NCI-H526 treated with DMSO at 0.1 percent for 48 hours (cell line): ENCODE data around the gene AMACR.
A peak's percentile ranks its signal among the peaks of the same experiment; 100 is the strongest.

Experiments
- DNase-seq: peaks from one replicate; lab custom pipeline; 2025; lab: John Stamatoyannopoulos, UW

AMACR gene

DNA sequence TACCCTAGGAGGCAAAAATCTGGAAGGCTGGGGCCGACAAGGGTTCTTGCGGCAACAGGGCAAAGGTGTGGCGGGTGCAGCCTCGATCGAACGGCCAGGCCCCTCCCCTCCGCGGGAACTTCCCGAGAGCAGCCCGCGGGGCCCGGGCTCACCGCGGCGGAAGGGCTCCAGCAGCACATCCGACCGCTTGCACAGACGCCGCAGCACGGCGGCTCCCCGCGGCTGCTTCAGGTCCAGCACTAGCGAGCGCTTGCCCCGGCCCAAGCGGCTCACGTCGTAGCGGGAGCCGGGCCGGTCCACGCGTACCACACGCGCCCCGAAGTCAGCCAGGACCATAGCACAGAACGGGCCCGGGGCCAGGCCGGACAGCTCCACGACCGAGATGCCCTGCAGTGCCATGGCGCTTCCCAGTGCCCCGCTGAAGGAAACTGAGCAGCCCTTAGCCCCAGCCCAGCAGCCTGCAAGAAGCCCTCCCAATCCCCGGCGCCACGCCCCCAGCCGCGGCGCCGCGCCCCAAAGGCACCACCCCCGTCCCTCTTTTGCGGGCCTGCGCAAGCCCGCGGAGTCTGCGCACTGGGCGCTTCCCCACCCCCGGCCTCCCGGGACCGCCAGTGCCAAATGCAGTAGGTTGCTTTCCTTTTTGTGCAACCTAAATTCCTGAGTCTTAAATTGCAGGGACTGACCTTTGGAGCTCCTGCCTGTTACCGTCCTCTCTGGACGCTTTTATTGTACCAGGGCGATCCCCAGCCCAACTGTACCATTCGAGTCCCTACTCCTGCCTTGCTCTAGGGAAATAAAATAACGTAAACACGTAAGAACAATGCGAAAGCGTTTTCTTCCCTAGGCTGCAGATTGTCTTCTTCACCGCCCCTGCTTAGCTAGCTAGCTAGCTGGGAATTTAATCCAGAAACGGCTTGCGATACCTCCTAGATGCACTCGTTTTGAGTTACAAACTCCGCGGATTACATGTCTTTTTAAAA is at the start of gene AMACR:
Gene AMACR (minus strand): TSS at position 430 of the 980 bp plus-strand sequence. CDS start 31 bp downstream, at position 399.
- peak; percentile 95 for DNase-seq

DNA sequence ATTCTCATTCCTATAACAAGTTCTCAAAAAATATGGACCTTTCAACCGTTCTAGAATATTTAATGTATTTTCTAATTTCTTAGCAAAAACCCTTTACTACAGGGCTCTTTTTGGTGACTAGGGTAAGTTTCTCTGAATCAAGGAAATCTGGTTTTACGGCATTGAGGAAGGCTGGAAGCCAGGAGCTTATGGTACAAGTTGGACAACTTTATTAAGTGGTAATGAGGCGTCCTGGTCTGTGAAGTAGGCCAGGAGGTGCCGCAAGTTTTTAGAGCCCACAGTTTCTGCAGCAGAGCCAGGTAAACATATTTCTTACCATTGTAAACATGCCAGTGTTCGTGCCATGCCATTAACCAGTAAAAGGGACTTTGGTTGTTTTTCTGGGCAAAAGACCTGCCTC is 49.7 kb upstream of the AMACR start:
- DNase-seq = no peak

DNA sequence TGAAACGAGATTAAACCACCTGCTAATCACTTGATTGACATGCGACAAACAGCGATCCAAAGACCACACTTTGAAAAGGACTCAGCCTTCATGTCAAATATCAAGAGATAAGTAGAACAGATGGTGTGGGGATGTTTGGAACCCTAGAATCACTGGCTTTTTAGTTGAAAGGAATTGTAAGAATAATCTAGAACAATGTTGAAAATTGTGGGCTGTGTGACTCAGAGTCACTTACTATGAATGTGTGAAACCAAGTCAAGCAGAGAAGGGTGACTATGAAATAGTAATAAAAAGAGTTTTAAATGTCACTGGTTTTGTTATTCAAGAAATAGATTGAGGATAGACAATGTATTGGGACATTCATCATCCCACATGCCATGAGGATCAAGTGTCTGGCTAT is 49.3 kb upstream of the AMACR start:
- no peak for DNase-seq

DNA sequence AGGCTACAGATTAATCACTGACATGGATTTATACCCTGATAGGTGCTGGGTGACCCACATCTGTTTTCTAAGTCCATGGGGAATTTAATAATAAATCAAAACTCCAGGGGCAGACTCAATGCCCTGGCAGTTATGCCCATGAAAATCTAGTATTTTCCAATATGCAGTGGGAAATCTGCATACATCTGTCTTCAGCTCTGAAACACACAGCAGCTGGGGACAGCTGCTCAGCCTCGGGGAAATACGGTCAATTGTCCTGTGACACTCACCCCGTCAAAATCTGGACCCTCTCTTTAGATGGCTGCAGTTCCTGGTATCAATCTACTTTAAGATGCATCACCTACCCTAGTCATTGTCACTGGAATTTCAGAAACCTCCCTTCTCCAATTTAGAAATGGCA is 47.8 kb upstream of the AMACR start:
- DNase-seq = no peak

DNA sequence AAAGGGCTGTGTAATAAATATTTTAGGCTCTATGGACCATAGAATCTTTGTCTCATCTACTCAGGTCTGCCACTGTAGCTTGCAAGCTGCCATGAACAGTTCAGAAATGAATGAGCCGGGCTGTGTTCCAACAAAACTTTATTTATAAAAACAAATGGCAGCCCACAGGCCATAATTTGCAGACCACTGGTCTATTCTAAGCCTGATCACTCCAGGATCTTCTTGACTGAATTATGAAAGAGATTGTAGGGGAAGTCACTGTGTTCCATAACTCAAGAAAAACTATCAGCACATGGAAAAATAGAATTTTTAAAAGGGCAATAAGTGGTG is 46.5 kb upstream of the AMACR start:
- no peak for DNase-seq

DNA sequence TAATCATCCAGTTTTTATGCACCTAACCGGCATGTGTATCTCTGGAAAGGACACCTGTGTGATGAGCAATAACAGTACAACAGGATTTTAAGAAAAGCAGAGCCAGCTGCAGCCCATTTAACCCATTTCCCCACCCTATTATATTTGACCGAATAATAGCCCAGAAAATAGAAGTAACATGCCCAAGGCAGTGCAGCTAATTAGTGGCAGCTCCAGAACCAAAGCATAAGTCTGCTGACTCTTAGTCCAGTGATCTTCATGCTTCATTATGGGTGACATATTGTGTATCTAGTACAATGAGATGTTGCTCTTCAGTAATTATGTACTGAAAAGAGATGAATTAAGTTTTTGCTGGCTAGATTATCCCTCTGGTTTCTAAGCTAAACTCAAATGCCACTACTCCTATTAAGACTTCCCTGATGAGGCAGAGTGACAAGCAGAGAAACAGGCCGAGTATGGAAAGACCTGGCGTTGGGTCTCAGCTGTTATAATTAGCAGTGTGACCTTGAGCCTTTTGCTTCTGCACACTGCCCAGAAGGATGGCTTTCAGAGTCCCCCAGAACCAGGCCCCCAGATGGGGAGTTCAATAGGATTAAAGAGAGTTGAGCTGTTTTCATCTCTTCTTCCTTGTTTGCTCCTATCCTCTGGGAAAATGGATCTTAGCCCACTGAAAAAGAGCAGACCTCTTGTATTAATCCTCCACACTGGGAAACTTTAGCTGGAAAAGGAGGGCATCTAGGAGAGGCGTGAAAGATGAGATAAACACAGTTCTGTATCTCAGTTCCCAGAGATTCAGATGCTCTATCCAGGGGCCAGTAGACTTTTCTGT is 45.9 kb upstream of the AMACR start:
- no peak for DNase-seq

DNA sequence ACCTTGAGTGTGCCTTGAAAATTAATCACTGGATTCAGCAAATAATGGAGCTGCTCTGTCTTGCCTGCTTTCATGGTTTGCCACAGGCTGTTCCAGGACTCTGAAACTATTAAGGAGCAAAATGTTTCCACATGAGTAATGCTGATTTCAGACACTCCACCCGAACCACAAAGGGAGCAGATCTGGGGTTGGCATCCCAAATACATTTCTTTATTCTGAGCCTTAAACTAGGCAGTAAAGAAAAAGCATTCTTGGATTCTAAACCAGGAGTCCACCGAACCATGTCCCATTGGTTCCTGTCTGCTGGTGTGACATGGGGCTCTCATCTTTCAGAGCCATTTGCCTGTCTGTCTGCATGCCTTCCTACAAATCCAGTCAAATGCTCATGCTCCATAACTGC is 45.3 kb upstream of the AMACR start:
- DNase-seq = no peak

DNA sequence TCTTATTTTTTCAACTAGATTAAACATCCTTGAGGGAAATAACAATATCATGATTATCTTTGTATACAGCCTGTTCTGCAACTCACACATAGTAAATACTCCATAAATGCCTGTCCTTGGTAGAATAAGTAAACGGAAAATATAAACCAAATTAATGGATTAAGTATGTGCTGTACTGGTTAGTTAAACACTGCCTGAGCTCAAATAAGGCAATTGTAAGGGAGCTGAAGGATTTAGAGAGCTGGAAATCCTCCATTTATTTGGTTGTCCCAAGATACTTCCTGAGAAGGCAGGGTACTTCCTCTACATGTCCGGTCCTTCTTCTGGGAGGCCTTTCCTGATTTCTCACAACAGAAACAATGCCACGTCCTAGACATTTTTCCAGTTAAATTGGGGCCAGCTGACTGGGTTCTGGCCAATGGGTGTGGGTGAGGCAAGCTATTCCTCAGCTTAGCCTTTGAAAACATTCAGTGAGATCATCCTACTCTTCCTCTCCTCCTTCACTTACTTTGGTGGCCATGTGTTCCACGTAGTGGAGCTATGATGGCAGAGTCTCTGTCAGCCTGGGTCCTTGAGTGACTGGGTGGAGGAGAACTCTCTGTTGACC is 43.6 kb upstream of the AMACR start:
- no peak for DNase-seq

DNA sequence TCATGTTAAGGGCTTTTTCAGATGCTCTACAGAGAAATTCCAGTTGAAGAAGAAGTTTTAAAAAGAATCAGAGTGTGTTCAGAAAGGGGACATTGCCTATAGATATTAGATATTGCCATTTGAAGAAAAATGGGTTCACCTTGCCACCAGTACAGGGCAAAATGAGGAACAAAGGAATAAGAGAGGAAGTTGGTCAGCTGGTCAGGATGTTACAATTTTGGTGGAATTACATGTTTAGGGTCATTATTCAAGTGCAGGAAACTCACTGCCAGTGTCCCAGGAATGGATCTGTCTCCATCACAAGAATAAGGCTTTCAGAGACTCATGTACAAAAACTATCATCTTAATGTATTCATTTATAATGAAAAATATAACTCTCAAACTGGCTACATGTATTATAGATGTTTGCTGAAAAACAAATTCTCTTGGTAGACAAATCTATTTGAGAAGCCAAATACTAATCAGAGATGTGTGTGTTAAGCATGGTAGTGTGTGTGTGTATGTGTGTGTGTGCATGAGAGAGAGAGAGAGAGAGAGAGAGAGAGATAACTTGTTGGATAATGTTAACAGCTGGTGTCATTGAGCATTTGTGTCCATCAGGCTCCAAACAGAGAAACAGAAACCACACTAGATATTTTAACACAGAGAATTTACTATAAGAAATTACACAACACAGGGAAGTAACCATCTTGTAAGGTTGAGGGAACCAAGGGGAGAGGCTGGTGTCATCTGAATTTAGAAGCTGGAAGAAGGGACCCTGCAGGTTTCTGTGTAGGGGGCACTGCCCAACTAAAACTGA is 40.1 kb upstream of the AMACR start:
- no peak for DNase-seq

DNA sequence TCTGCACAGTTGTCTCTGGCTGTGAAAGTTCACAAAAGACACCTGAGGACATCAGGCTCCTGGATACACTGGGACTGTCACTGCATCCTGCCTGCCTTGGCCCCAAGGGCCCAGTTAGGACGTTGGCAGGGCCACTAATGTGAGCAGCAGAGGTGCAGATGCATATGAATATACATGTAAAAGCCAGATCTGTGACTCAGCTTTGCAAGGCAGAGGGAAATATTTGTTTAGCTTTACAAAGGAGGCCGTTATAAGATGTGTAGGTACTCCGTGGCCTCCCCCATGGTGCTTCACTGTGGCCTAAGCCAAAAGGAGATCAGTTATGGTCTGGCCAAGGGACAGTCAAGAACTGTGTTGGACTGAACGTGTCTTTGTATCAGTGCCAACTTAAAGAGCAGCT is 39.3 kb upstream of the AMACR start:
- no peak for DNase-seq

DNA sequence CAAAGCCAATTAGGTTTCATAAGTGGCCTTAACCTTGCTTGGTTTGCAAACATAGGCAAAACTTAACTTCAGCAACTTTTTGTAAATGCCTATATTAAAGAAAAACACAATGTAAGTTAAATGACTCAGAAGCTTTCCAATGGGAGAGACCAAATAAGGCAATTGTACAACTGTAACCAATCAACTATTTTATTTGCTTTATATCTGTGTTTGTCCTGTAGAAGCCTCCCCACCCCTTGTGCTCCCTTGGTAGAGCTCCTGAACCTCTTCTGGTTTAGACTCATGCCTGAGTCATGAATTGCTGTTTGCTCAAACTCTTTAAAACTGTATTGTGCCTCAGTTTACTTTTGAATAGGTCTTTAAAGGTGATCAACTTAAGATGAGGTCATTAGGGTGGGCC is 38.1 kb upstream of the AMACR start:
- DNase-seq = no peak

DNA sequence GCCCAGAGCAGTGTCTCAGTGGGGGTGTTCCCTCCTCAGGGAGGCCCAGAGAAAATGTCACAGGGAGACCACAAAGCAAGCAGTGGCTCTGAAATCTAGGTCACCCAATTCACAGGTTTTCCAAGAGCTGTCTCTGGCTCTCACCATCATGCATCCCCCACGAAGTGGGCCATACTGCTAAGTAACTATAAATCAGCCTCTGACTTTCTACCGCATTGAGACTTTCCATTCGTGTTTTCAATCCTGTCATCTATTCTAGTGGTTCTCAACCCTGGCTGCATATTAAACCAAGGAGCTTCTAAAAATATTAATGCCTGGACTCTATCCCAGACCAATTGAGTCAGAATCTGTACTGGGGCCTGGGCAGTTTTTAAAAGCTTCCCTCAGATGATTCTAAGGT is 37.2 kb upstream of the AMACR start:
- no peak for DNase-seq

DNA sequence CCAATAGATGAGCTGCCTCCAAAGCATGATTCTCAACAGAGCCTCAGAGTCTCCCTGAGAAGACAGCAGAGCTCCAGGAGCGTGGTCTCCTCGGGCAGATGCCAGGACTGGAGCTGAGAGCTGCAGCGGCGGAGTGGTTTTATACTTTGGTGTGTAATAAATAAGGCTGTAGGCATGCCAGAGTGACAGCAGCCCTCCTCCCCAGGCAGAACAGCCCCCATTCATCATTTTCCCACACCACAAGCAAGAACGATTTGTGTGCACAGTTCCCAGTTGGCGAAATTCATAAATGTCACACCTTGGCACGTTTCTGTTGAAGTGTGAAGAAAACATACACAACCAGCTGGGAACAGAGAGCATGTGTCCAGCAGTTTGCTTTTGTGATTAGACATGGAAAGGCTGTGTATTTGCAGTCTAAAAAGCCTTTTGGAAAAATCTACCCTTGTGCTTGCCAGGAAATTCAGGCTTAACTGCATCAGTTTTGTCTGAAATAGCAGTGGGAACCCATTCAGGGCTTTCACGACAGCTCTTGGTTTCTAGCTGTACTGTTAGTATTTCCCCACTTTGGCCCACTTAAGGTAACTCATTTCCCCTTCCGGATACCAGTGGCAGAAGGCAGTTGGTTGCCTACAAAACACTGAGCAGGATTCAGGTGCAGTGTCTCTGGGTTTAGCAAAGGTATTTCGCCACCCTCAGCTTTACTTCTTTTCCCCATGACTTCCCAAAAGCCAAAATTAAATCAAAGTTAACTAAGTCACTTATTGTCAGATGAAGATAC is 35.4 kb upstream of the AMACR start, which contains the start of gene C1QTNF3:
Gene C1QTNF3 (minus strand): TSS at position 115 of the 778 bp plus-strand sequence. CDS start 88 bp downstream, at position 27.
- DNase-seq = no peak

DNA sequence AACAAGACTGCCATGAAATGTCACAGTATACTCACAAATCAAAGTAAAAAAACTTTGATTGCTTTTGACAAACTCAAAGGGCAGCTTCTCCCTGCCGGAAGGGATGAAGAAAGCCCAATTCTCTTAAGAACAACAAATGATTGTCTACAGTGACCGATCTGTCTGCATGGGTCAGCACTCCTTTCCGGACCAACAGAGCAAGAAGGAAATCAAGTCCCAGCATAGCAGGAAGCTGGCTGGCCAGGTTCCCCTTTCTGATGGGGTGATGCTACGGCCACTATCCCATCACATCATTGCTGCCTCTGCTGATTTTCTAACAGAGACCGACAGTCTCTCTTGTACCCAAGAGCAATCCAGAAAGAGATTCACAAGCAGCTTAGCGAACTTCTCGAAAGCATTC is 34.5 kb upstream of the AMACR start:
- no peak for DNase-seq

DNA sequence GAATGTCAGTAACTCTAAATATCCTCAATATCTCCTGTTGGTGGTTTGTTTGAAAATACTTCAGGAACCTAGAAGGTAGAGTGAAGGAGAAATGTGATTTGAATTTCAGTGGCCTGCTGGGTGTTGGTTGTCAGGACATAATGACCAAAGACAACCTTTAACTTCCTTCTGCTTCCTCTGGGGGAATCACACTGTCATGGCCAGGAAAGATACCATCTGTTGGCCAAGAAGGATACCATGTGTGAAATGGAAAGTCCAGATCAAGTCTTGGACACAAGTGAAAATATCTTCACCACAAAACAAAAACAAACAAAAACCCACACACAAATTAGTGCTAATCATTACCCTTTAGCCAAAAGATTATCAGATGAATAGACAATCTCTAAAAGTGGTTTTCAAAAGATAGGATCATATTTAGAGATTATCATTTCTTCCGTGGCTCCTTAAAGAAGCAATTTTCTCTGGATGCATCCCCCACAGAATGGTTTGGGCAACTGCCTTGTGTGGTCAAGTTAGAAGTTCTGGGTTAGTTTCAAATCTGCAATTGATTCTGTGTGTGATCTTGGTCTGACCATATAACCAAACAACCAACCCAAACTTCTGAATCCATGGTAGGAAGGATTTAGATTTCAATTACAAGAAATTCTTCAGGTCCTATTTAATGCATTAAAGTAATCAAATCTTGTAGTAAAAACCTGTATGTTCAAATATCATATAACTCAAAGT is 33.6 kb upstream of the AMACR start:
- no peak for DNase-seq

DNA sequence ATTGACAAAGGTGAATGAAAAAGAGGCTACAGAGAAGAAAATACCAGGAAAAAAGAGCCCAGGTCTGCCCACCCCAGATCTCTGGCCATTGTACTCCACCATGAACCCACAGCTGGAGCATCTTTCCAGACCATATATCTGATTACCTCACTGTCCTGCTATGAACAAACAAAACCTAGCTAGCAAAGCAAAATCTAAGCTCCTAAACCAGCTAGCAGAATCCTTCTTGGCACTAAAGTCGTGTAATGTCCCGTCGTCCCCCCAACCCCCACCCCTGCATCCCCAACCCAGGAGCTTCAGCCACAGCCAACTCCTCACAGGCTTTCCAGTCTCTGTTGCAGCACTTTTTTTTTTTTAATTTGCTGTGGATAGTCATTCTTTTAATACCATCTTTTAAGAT is 32.6 kb upstream of the AMACR start:
- no peak for DNase-seq

DNA sequence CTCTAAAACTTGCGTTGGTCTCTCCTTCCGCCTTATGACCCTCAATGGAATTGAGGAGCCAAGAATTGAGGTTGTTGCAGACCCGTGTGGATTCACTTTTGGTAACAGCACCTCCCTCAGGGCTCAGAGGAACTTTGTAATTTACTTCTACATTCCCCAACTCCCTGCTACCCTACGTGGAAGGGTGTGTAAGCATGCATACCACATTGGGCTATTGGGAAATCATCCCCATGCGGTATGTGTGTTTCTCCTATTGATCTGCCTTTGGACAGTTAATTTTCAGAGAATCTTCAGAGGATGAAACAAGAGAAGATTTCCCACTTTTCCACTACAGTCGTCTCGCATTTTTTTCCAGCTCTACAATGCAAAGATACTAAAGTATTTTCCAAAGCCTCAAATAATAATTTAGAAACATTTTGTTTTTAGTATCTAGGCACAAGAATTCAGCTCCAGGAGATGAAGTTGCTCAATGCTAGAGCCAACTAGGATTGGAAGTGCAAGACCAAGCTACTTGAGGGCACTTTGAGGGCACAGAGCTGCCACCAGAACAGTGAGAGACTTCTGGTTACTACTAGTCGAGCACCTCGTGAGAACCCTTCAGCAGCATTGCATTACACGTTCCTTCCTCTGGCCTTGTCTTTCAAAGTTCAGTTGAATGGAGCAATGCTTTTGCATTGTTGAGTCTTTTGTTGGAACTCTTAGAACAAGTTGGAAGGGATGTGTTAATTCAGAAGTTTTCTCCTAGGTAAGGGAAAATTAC is 31.7 kb upstream of the AMACR start:
- DNase-seq = no peak

DNA sequence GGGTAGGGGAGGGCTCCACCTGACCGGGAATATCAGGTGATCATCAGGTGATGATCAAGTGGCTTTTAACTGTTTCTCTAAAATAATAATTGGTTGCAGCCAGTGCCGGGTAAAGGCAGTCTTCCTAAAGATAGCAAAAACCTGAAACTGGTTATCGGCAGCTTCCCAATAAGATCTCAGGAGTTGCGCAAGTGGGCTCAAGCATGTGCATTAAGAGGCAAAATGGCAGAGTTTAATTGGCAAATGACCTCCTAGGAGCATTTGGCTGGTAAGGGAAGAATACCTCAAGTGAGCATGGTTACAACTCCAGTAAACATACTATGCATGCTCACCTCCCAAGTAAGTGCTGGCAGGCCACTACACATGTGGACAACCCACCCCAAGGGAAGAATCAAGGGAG is 31.0 kb upstream of the AMACR start:
- DNase-seq = no peak

DNA sequence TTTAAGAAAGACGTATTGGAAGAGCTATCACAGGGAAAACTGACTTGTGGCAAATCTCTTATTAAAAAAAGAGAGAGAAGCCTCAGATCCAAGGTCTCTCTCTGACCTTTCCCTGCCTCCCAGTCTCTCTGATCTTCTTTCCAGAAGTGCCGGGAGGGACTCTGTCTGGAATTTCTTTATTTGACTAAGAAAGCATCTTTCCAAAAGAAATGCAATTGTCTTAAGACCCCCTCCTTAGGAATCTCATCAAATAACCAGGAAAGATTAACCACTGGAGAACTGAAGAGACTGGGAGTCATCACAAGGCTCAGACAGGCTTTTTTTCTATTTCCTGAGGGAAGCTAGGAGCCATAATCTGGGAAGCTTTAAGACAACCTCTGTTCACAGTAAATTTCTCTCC is 30.5 kb upstream of the AMACR start:
- no peak for DNase-seq

DNA sequence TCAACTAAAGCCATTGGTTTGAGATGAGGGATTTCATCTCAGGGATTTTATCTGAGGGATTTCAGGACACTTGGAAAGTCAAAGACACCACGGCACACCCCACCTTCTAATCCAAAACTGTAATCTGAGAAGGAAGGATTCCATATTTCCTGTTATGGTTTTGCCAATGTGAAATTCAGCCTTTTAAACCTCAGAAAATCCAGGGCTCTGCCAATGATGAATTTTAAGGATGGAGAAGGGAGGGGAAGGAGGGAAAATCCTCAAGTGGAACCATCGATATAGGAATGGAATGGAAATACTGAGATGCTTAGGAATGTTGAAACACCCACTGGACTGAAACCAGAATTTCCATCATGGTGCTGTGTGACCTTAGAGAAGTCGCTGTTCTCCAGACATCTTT is 29.9 kb upstream of the AMACR start:
- no peak for DNase-seq
